ENCODE results near the gene CPE.

CPE gene

GRCh38 chr4:165457793-165458192 is 79.0 kb downstream of the CPE start:
- no peak for DNase-seq
- Histone ChIP-seq H3K9me3 (ENCODE audit: severe bottlenecking) (no peaks in the 10 kb centered on the region), H3K27ac (no peak overlapping the region), H3K36me3 (no peaks in the 10 kb centered on the region), H3K4me3 (ENCODE audit: low read depth, low read length) (no peak overlapping the region), H3K27me3 (ENCODE audit: insufficient read depth, low read depth, severe bottlenecking) (no peaks in the 10 kb centered on the region)
- TF ChIP-seq CTCF (IDR thresholded peaks at IDR 0.05; ENCODE audit: low read depth, low read length), result no peak

- Histone ChIP-seq H3K27ac (no peak overlapping the region), H3K4me3 (ENCODE audit: low read depth, low read length) (no peak overlapping the region), H3K36me3 (no peaks in the 10 kb centered on the region), H3K27me3 (ENCODE audit: insufficient read depth, low read depth, severe bottlenecking) (no peaks in the 10 kb centered on the region), H3K9me3 (ENCODE audit: severe bottlenecking) (no peaks in the 10 kb centered on the region)
- no peak for DNase-seq
- no peak for TF ChIP-seq CTCF (IDR thresholded peaks at IDR 0.05; ENCODE audit: low read depth, low read length)
Measured at GRCh38 chr4:165458471-165458870, 79.7 kb downstream of the CPE start.

GRCh38 chr4:165461159-165461821 is 82.5 kb downstream of the CPE start:
- Histone ChIP-seq H3K9me3 (ENCODE audit: severe bottlenecking) (no peaks in the 10 kb centered on the region), H3K36me3 (no peaks in the 10 kb centered on the region), H3K27me3 (ENCODE audit: insufficient read depth, low read depth, severe bottlenecking) (no peaks in the 10 kb centered on the region), H3K27ac (no peak overlapping the region), H3K4me3 (ENCODE audit: low read depth, low read length) (no peak overlapping the region)
- no peak for DNase-seq
- TF ChIP-seq CTCF (IDR thresholded peaks at IDR 0.05; ENCODE audit: low read depth, low read length), result no peak

GRCh38 chr4:165462009-165462408 is 83.2 kb downstream of the CPE start:
- Histone ChIP-seq H3K27ac (no peak overlapping the region), H3K9me3 (ENCODE audit: severe bottlenecking) (no peaks in the 10 kb centered on the region), H3K4me3 (ENCODE audit: low read depth, low read length) (no peak overlapping the region), H3K36me3 (no peaks in the 10 kb centered on the region), H3K27me3 (ENCODE audit: insufficient read depth, low read depth, severe bottlenecking) (no peaks in the 10 kb centered on the region)
- no peak for DNase-seq
- peak; percentile 25; the same call in 1 of the 2 replicates for TF ChIP-seq CTCF (IDR thresholded peaks at IDR 0.05; ENCODE audit: low read depth, low read length)

DNA sequence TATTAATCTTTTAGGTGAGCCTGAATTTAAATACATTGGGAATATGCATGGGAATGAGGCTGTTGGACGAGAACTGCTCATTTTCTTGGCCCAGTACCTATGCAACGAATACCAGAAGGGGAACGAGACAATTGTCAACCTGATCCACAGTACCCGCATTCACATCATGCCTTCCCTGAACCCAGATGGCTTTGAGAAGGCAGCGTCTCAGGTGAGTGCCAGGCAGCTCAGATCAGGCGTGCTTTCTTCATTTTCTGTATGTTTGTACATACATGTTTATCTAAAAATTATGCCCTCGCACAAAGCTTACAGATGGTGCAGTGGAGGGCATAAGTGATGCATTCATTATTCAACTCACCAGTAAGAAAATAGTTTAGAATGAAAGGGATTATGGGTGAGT is 85.6 kb downstream of the CPE start:
- Histone ChIP-seq H3K27me3 (ENCODE audit: insufficient read depth, low read depth, severe bottlenecking) (no peaks in the 10 kb centered on the region), H3K4me3 (ENCODE audit: low read depth, low read length) (no peak overlapping the region), H3K27ac (no peak overlapping the region), H3K36me3 (peaks cover 1% of the 10 kb centered on the region; the same call in 1 of the 2 replicates), H3K9me3 (ENCODE audit: severe bottlenecking) (no peaks in the 10 kb centered on the region)
- no peak for TF ChIP-seq CTCF (IDR thresholded peaks at IDR 0.05; ENCODE audit: low read depth, low read length)
- DNase-seq, result no peak

All from WERI-Rb-1 (cell line).